ENCODE data around the gene TESK1. TPM values are rescaled to one million over a fixed set of nuclear protein-coding genes. Genes with fewer than 3 reads are reported as not detected.
A peak's percentile ranks its signal among the peaks of the same experiment; 100 is the strongest.

TESK1 gene
- total RNA-seq, 1 experiment from 2014 or later = 32.1 TPM

DNA sequence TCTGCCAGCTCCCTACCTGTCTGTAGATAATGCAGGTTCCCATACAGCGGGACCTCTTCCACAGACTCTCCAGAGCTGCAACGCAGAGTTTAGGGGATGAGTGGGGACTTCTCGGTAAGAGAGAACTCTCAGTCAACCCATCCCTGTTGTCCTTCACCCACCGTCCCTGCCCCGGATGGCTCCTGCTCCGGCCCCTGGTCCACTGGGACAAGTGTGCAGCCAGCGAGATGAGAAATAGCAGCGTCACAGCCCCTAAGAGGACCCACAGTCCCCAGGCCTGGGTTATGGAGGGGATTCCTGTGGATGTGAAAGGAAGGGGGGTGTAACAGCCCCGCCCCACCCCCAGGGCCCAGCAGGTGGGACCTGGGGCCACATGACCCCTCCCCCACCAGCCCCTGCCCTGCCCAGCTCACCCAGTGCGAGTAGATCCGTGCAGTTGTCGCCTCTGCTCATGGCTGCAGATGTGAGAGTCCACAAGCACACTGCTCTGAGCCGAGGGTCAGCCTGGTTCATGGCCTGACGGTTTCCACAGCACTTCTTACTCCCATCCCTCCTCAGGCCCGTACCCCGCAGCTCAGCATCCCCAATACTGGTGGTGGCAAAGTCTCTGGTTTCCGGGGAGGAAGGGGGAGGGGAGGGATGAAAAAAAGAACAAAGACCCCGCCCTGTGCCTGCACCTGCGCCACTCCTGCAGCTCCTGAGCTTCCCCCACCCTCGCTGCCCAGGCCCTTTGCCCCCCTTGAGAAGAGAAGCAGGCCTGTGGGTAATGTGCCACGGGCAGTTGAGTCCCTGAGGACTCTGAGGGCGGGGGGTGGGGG, 45.5 kb downstream of the TESK1 start, which contains the start of gene SIT1:
SIT1 (minus strand) TSS at position 591 of the 818 bp plus-strand sequence; CDS start at position 513, 78 bp downstream.
- no peaks in the 10 kb centered on the region for H3K9me3 Mint-ChIP-seq (ENCODE audit: unreplicated experiment)
- DNase-seq (ENCODE audit: unreplicated experiment) = no peak
- CTCF ChIA-PET = interaction anchor here (0.6 to 0.9 kb wide), 3 partner anchors 30 to 82 kb away, joined by 3 read pairs; no protein-coding TSS in a partner anchor

DNA sequence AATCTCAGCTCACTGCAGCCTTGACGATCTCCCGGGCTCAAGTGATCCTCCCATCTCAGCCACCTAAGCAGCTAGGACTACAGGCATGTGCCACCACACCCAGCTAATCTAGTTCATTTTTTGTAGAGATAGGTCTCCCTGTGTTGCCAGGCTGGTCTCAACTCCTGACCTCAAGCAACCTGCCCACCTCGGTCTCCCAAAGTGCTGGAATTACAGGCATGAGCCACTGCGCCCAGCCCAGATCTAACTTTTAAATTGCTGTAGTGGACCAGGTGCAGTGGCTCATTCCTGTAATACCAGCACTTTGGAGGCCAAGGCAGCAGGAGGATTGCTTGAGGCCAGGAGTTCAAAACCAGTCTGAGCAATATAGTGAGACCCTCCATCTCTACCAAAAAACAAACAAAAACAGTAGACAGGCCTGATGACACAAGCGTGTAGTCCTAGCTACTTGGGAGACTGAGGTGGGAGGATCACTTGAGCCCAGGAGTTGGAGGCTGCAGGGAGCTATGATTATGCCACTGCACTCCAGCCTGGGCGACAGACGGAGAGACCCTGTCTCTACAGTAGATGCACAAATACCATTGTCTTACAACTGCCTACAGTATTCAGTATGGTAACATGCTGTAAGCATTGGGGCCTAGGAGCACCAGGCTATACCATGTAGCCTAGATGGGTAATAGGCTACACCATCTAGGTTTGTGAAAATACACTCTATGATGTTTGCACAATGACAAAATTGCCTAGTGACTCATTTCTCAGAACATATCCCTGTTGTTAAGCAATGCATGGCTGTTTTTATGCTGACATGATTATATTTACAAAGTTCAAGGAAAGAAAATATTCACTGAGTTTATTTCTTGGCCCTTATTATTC, 47.1 kb downstream of the TESK1 start:
- no TSS peak for BruUV-seq (replicated peaks)

More for the DNA sequence above, 45.5 kb downstream of the TESK1 start, which contains the start of gene SIT1:
- POLR2A ChIA-PET = no interaction called here
- no peak within 1 kb of the TSS for H3K4me3 Mint-ChIP-seq (ENCODE audit: unreplicated experiment)
- no peak within 1 kb of the TSS for H3K27ac Mint-ChIP-seq (ENCODE audit: low read depth, unreplicated experiment)
- no peaks in the 10 kb centered on the region for H3K36me3 Mint-ChIP-seq (ENCODE audit: insufficient read depth, unreplicated experiment)
- no TSS peak for BruUV-seq (replicated peaks)
- no peaks in the 10 kb centered on the region for H3K27me3 Mint-ChIP-seq (ENCODE audit: insufficient read depth, unreplicated experiment)
- peaks cover 5% of the 10 kb centered on the region for H3K4me1 Mint-ChIP-seq (ENCODE audit: insufficient read depth, unreplicated experiment)
- TF ChIP-seq CTCF (IDR thresholded peaks at IDR 0.05; ENCODE audit: unreplicated experiment) = no peak
- intact Hi-C loops (cut with micrococcal nuclease) = loop anchor here (10.0 kb wide), 1 partner anchor 254 kb away; the partner anchor contains the start of genes HRCT1 and SPAAR

DNA sequence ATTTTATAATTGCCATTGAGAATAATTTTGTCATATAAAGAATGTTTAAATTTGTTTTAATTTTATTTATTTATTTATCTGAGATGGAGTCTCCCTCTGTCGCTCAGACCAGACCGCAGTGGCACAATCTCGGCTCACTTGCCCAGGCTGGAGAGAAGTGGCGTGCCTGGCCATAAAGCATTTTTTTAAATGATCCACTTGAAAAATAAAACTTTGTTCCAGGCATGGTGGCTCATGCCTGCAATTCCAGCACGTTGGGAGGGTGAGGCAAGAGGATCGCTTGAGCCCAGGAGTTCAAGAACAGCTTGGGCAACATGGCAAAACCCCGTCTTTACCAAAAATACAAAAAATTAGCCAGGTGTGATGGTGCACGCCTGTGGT, 47.8 kb downstream of the TESK1 start:
- no peak for DNase-seq (ENCODE audit: unreplicated experiment)
- no peaks in the 10 kb centered on the region for H3K9me3 Mint-ChIP-seq (ENCODE audit: unreplicated experiment)
- no TSS peak for BruUV-seq (replicated peaks)
- intact Hi-C loops (cut with micrococcal nuclease) = loop anchor here (10.0 kb wide), 1 partner anchor 252 kb away; the partner anchor contains the start of genes HRCT1 and SPAAR
- ChIA-PET CTCF (no interaction called here), POLR2A (interaction anchor here (1.4 kb wide), 1 partner anchor 79 kb away, joined by 6 read pairs; the partner anchor contains the start of genes CREB3 and TLN1)
- peak overlapping the region; percentile 61 for H3K27ac Mint-ChIP-seq (ENCODE audit: low read depth, unreplicated experiment)
- H3K4me1 Mint-ChIP-seq (ENCODE audit: insufficient read depth, unreplicated experiment) = no peaks in the 10 kb centered on the region
- no peak overlapping the region for H3K4me3 Mint-ChIP-seq (ENCODE audit: unreplicated experiment)
- H3K36me3 Mint-ChIP-seq (ENCODE audit: insufficient read depth, unreplicated experiment) = peaks cover 4% of the 10 kb centered on the region
- H3K27me3 Mint-ChIP-seq (ENCODE audit: insufficient read depth, unreplicated experiment) = no peaks in the 10 kb centered on the region
- no peak for TF ChIP-seq CTCF (IDR thresholded peaks at IDR 0.05; ENCODE audit: unreplicated experiment)

More for the DNA sequence above, 47.1 kb downstream of the TESK1 start:
- TF ChIP-seq CTCF (IDR thresholded peaks at IDR 0.05; ENCODE audit: unreplicated experiment) = no peak
- intact Hi-C loops (cut with micrococcal nuclease) = loop anchor here (10.0 kb wide), 1 partner anchor 253 kb away; the partner anchor contains the start of genes HRCT1 and SPAAR
- Mint-ChIP-seq H3K27me3 (ENCODE audit: insufficient read depth, unreplicated experiment) (no peaks in the 10 kb centered on the region), H3K4me3 (ENCODE audit: unreplicated experiment) (no peak overlapping the region), H3K9me3 (ENCODE audit: unreplicated experiment) (no peaks in the 10 kb centered on the region), H3K27ac (ENCODE audit: low read depth, unreplicated experiment) (no peak overlapping the region), H3K36me3 (ENCODE audit: insufficient read depth, unreplicated experiment) (no peaks in the 10 kb centered on the region), H3K4me1 (ENCODE audit: insufficient read depth, unreplicated experiment) (peaks cover 5% of the 10 kb centered on the region)
- POLR2A ChIA-PET = interaction anchor here (0.7 to 1.4 kb wide), 3 partner anchors 74 to 96 kb away, joined by 3 to 6 read pairs (median 5); partner anchors contain the start of genes CREB3, GBA2, RGP1 and TLN1
- DNase-seq (ENCODE audit: unreplicated experiment) = peak; percentile 82
- CTCF ChIA-PET = no interaction called here

Measured in MCF 10A (cell line).